Brain microvascular endothelial cell (primary cell): ENCODE results near the gene TXNIP.

ENCODE experiments used
- DNase-seq: peaks from one replicate; pipeline ENCODE4 v3.0.0-alpha.2; 2020
- H3K27ac ChIP-seq: fragments of 250-450 bp; sonication (Bioruptor Pico); 2 replicates; pipeline ENCODE4 v1.5.1; 2020; ENCODE audit warnings: mild to moderate bottlenecking, moderate library complexity
- H3K27me3 ChIP-seq: fragments of 250-450 bp; sonication (Bioruptor Pico); replicated peaks from 2 replicates; pipeline ENCODE4 v1.5.1; 2020; ENCODE audit warnings: mild to moderate bottlenecking
- H3K36me3 ChIP-seq: fragments of 250-450 bp; sonication (Bioruptor Pico); replicated peaks from 2 replicates; pipeline ENCODE4 v1.5.1; 2020; ENCODE audit warnings: mild to moderate bottlenecking
- H3K4me3 ChIP-seq: 2 replicates; pipeline ENCODE4 v1.5.1; 2011; ENCODE audit warnings: low read depth, mild to moderate bottlenecking, control low read depth, low read length, moderate library complexity
- in situ Hi-C: cut with HindIII; loops from 2 replicates; pipeline ENCODE4 v1.10.0; 2017; ENCODE audit warnings: low sequenced_read_pairs, low pct_ligation_motif_present
- TF ChIP-seq, protein P1 (sequence below): IDR thresholded peaks from 2 replicates; pipeline ENCODE4 v1.5.1; 2011; ENCODE audit warnings: low read depth, mild to moderate bottlenecking, moderate library complexity, low read length, control low read depth, inconsistent platforms; ENCODE audit errors: missing control alignments

The TXNIP gene

GRCh38 chr1:146021622-146022402 lies 25.4 kb upstream of the TXNIP start, which contains the start of gene HJV:
TSS of gene HJV (minus strand) at chr1:146021735. CDS start at chr1:146020231, 1,504 bp downstream.
- H3K4me3 ChIP-seq: no peak within 1 kb of the TSS
- TF ChIP-seq, protein P1, sequence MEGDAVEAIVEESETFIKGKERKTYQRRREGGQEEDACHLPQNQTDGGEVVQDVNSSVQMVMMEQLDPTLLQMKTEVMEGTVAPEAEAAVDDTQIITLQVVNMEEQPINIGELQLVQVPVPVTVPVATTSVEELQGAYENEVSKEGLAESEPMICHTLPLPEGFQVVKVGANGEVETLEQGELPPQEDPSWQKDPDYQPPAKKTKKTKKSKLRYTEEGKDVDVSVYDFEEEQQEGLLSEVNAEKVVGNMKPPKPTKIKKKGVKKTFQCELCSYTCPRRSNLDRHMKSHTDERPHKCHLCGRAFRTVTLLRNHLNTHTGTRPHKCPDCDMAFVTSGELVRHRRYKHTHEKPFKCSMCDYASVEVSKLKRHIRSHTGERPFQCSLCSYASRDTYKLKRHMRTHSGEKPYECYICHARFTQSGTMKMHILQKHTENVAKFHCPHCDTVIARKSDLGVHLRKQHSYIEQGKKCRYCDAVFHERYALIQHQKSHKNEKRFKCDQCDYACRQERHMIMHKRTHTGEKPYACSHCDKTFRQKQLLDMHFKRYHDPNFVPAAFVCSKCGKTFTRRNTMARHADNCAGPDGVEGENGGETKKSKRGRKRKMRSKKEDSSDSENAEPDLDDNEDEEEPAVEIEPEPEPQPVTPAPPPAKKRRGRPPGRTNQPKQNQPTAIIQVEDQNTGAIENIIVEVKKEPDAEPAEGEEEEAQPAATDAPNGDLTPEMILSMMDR: no peak
- no peak within 1 kb of the TSS for H3K27ac ChIP-seq
- no peak for DNase-seq
- H3K27me3 ChIP-seq: peaks cover 28% of the 10 kb centered on the region
- no peaks in the 10 kb centered on the region for H3K36me3 ChIP-seq
- in situ Hi-C loops: no loop called here

DNA sequence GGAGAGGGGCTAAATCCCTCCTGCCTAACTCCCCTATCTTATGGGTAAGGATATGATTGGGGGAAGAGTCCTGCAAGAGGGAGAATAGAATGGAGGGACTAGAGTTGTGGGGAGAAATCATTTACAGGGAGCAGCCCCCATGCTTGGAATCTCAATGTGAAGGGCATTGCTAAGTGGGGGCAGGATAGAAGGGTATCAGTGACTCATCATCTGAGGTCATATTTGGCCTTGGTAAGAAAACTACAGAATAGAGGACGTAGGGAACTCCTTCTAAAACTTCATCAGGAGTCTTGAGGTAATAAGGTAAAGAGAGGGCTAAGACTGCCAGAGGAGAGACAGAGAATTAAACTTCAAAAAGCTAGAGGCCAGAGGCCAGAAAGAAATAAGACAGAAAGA lies 24.7 kb upstream of the TXNIP start:
- TF ChIP-seq, protein P1: no peak
- in situ Hi-C loops: no loop called here

GRCh38 chr1:146020058-146021049 lies 24.0 kb upstream of the TXNIP start:
- Histone ChIP-seq H3K4me3 (no peak overlapping the region), H3K27ac (no peak overlapping the region), H3K27me3 (peaks cover 28% of the 10 kb centered on the region), H3K36me3 (no peaks in the 10 kb centered on the region)
- DNase-seq: no peak
- TF ChIP-seq, protein P1: no peak
- in situ Hi-C loops: no loop called here

More for the DNA sequence above, 24.7 kb upstream of the TXNIP start:
- Histone ChIP-seq H3K4me3 (no peak overlapping the region), H3K36me3 (no peaks in the 10 kb centered on the region), H3K27me3 (peaks cover 28% of the 10 kb centered on the region), H3K27ac (no peak overlapping the region)
- DNase-seq: no peak

GRCh38 chr1:146019231-146020057 lies 23.1 kb upstream of the TXNIP start:
- H3K27me3 ChIP-seq: peaks cover 28% of the 10 kb centered on the region
- in situ Hi-C loops: no loop called here
- H3K4me3 ChIP-seq: peak overlapping the region; percentile 12

DNA sequence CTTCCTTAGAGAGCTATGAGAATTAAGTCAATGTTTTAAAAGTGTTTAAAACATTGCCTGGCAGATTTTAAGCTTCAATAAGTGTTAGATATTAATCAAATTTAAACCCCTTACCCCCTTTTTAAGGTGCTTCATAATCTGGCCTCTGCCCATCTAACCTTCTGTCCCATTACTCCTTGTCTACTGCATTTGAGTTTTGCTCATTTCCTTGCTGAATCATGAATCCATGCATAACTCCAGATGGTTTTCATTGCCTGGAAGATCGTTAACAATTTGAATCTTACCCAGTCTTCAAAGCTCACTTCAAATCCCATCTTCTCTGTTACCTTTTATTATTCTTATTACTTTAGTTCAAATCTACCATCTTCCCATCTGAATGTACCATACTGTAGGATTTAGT lies 20.5 kb upstream of the TXNIP start:
- no peaks in the 10 kb centered on the region for H3K36me3 ChIP-seq
- peaks cover 24% of the 10 kb centered on the region for H3K27me3 ChIP-seq
- TF ChIP-seq, protein P1: no peak
- no peak for DNase-seq
- in situ Hi-C loops: no loop called here
- no peak overlapping the region for H3K27ac ChIP-seq
- no peak overlapping the region for H3K4me3 ChIP-seq

More at GRCh38 chr1:146019231-146020057, 23.1 kb upstream of the TXNIP start:
- DNase-seq: no peak
- H3K27ac ChIP-seq: no peak overlapping the region
- TF ChIP-seq, protein P1: no peak
- H3K36me3 ChIP-seq: no peaks in the 10 kb centered on the region
